H9 (cell line): ENCODE data around the gene RHBDF1. TPM values are rescaled to one million over a fixed set of nuclear protein-coding genes. Genes with fewer than 3 reads are reported as not detected.
"Not testable (repeated sequence)": the region's sequence is repeated elsewhere in the genome, so short reads cannot be mapped to it uniquely, and the experiment has no call there.

Source experiments
- DNase-seq: peaks from one replicate; pipeline ENCODE4 v3.0.0-alpha.2; 2017
- H2AFZ ChIP-seq: one replicate; pipeline ENCODE4 v1.6.1; 2013; ENCODE audit warnings: mild to moderate bottlenecking, low read length, control low read depth, moderate library complexity
- H2AK5ac ChIP-seq: 2 replicates; pipeline ENCODE4 v1.6.1; 2013; ENCODE audit warnings: low read length, control low read depth, mixed read lengths; ENCODE audit not compliant: insufficient read length
- H2BK120ac ChIP-seq: one replicate; pipeline ENCODE4 v1.6.1; 2013; ENCODE audit warnings: low read depth, mild to moderate bottlenecking, low read length, control low read depth, inconsistent platforms; ENCODE audit not compliant: poor library complexity, severe bottlenecking
- H2BK12ac ChIP-seq: 2 replicates; pipeline ENCODE4 v1.6.1; 2013; ENCODE audit warnings: low read length, control low read depth, mixed read lengths, low read depth; ENCODE audit not compliant: insufficient read length
- H2BK15ac ChIP-seq: 2 replicates; pipeline ENCODE4 v1.6.1; 2013; ENCODE audit warnings: low read depth, low read length, control low read depth
- H2BK20ac ChIP-seq: one replicate; pipeline ENCODE4 v1.6.1; 2013; ENCODE audit warnings: low read depth, mild to moderate bottlenecking, low read length, control low read depth, inconsistent platforms; ENCODE audit not compliant: poor library complexity, severe bottlenecking
- H2BK5ac ChIP-seq: 2 replicates; pipeline ENCODE4 v1.6.1; 2013; ENCODE audit warnings: low read length, control low read depth, mixed read lengths; ENCODE audit not compliant: insufficient read length
- H3K14ac ChIP-seq: 2 replicates; pipeline ENCODE4 v1.6.1; 2013; ENCODE audit warnings: low read length, control low read depth; ENCODE audit not compliant: insufficient read depth
- H3K18ac ChIP-seq: 2 replicates; pipeline ENCODE4 v1.6.1; 2013; ENCODE audit warnings: low read depth, mild to moderate bottlenecking, mixed read lengths, low read length, control low read depth; ENCODE audit not compliant: insufficient read length
- H3K23ac ChIP-seq: 2 replicates; pipeline ENCODE4 v1.6.1; 2013; ENCODE audit warnings: low read length, control low read depth, mixed read lengths, low read depth; ENCODE audit not compliant: insufficient read length
- H3K23me2 ChIP-seq: 2 replicates; pipeline ENCODE4 v1.6.1; 2013; ENCODE audit warnings: low read depth, mild to moderate bottlenecking, mixed read lengths, low read length, control low read depth; ENCODE audit not compliant: insufficient read length, poor library complexity, severe bottlenecking
- H3K27ac ChIP-seq: 2 replicates; pipeline ENCODE4 v1.5.1; 2013; ENCODE audit warnings: low read length, control low read depth, mixed read lengths, low read depth; ENCODE audit not compliant: insufficient read length
- H3K27me3 ChIP-seq: 2 replicates; pipeline ENCODE4 v1.6.1; 2013; ENCODE audit warnings: low read length, control low read depth, inconsistent platforms; ENCODE audit not compliant: insufficient read depth
- H3K4ac ChIP-seq: 2 replicates; pipeline ENCODE4 v1.6.1; 2013; ENCODE audit warnings: low read depth, mild to moderate bottlenecking, control low read depth, inconsistent platforms, low read length, moderate library complexity
- H3K4me1 ChIP-seq: 2 replicates; pipeline ENCODE4 v1.6.1; 2013; ENCODE audit warnings: low read length, control low read depth, inconsistent platforms; ENCODE audit not compliant: insufficient read depth
- H3K4me2 ChIP-seq: 2 replicates; pipeline ENCODE4 v1.6.1; 2013; ENCODE audit warnings: low read length, control low read depth, mixed read lengths; ENCODE audit not compliant: insufficient read length, insufficient read depth
- H3K56ac ChIP-seq: 2 replicates; pipeline ENCODE4 v1.6.1; 2013; ENCODE audit warnings: low read depth, mild to moderate bottlenecking, mixed read lengths, low read length, control low read depth; ENCODE audit not compliant: insufficient read length
- H3K79me1 ChIP-seq: 2 replicates; pipeline ENCODE4 v1.6.1; 2013; ENCODE audit warnings: low read depth, mild to moderate bottlenecking, moderate library complexity, low read length, control low read depth, inconsistent platforms; ENCODE audit not compliant: insufficient read depth, poor library complexity, severe bottlenecking
- H3K79me2 ChIP-seq: 2 replicates; pipeline ENCODE4 v1.6.1; 2013; ENCODE audit warnings: low read length, control low read depth, inconsistent platforms; ENCODE audit not compliant: insufficient read depth
- H3K9ac ChIP-seq: 2 replicates; pipeline ENCODE4 v1.6.1; 2013; ENCODE audit warnings: low read length, control low read depth, mixed read lengths; ENCODE audit not compliant: insufficient read length; ENCODE audit errors: extremely low read depth
- H3K9me3 ChIP-seq: one replicate; pipeline ENCODE4 v1.6.1; 2013; ENCODE audit warnings: low read depth, low read length, inconsistent platforms; ENCODE audit not compliant: control insufficient read depth
- H3T11ph ChIP-seq: one replicate; pipeline ENCODE4 v1.6.1; 2013; ENCODE audit warnings: mild to moderate bottlenecking, low read length, control low read depth, inconsistent platforms
- H4K20me1 ChIP-seq: one replicate; pipeline ENCODE4 v1.6.1; 2013; ENCODE audit not compliant: control insufficient read depth, insufficient read length, insufficient read depth
- H4K5ac ChIP-seq: 2 replicates; pipeline ENCODE4 v1.6.1; 2013; ENCODE audit warnings: low read depth, mild to moderate bottlenecking, mixed read lengths, low read length, control low read depth; ENCODE audit not compliant: insufficient read length
- H4K8ac ChIP-seq: replicated peaks from 2 replicates; pipeline ENCODE4 v1.6.1; 2013; ENCODE audit warnings: low read length, control low read depth, mixed read lengths, low read depth; ENCODE audit not compliant: insufficient read length
- H4K91ac ChIP-seq: 2 replicates; pipeline ENCODE4 v1.6.1; 2013; ENCODE audit warnings: low read depth, mild to moderate bottlenecking, moderate library complexity, mixed read lengths, low read length, control low read depth; ENCODE audit not compliant: insufficient read length
- H3K27ac Mint-ChIP-seq, 3 experiments: 2 replicates in 2 of 3; 3 replicates in 1 of 3; pipeline ENCODE4 v1.8.0; 2020 to 2021; ENCODE audit warnings: mixed read lengths in 3 of 3, mild to moderate bottlenecking in 1 of 3, moderate library complexity in 1 of 3
- H3K27me3 Mint-ChIP-seq: 2 replicates; pipeline ENCODE4 v1.8.0; 2021; ENCODE audit warnings: low read depth, mild to moderate bottlenecking, moderate library complexity, mixed read lengths
- H3K36me3 Mint-ChIP-seq, 3 experiments: 2 replicates in 2 of 3; 3 replicates in 1 of 3; pipeline ENCODE4 v1.8.0; 2020 to 2021; ENCODE audit warnings: low read depth in 3 of 3, mixed read lengths in 3 of 3; ENCODE audit not compliant: insufficient read depth in 1 of 3
- H3K4me1 Mint-ChIP-seq, 2 experiments: 2 replicates each; pipeline ENCODE4 v1.8.0; 2020; ENCODE audit warnings: mixed read lengths in 2 of 2
- H3K4me3 Mint-ChIP-seq, 2 experiments: 2 replicates in 1 of 2; 3 replicates in 1 of 2; pipeline ENCODE4 v1.8.0; 2020 to 2021; ENCODE audit warnings: mild to moderate bottlenecking in 2 of 2, mixed read lengths in 2 of 2, moderate library complexity in 1 of 2
- H3K9me3 Mint-ChIP-seq, 2 experiments: 2 replicates in 1 of 2; 3 replicates in 1 of 2; pipeline ENCODE4 v1.8.0; 2020; ENCODE audit warnings: mild to moderate bottlenecking in 2 of 2, mixed read lengths in 2 of 2, moderate library complexity in 1 of 2
- WGBS: extraction: QIAGEN DNeasy Blood & Tissue Kit; methylation state at CpG from one replicate; pipeline ENCODE4 v1.1.7; 2013; ENCODE audit warnings: missing lambda C conversion rate, low lambda C conversion rate, mixed read lengths; ENCODE audit not compliant: insufficient read length; ENCODE audit errors: extremely low coverage; 5-methylcytosine and 5-hydroxymethylcytosine counted together
- total RNA-seq: library from RNA; stranded (reverse); gene quantifications from 2 replicates; pipeline ENCODE4 v1.2.1, GENCODE V29; 2021

RHBDF1 gene
- total RNA-seq, 1 experiment from 2014 or later, result 34.6 TPM

DNA sequence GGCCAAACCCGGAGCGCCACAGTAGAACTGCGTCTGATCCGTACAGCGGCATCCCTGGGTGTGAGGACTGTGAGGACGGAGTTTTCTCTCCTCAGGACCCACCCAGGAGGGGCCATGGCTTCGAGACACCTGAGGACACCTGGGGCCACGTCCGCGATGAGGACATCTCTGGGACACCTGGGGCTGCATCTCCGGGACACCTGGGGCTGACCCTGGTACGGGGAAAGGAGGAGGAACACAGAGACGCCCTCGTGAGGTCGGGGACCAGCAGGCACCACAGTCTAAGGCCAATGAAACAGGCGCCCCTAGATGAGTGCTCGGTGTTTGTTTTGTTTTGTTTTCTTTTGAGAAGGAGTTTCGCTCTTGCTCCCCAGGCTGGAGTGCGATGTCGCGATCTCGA, 48.3 kb downstream of the RHBDF1 start:
- H2AK5ac ChIP-seq, H3K18ac ChIP-seq, H3K9ac ChIP-seq, H3K9me3 ChIP-seq, H3K56ac ChIP-seq, H2BK120ac ChIP-seq, H4K8ac ChIP-seq, H3K23ac ChIP-seq, H3T11ph ChIP-seq, H3K4me2 ChIP-seq, H3K27me3 Mint-ChIP-seq, H3K27ac ChIP-seq, H3K4me1 Mint-ChIP-seq, H3K4me1 ChIP-seq, H2BK20ac ChIP-seq, DNase-seq, H3K4ac ChIP-seq, H3K79me2 ChIP-seq, H4K5ac ChIP-seq, H3K27ac Mint-ChIP-seq, H2AFZ ChIP-seq, H3K23me2 ChIP-seq, H3K9me3 Mint-ChIP-seq, H2BK12ac ChIP-seq, H3K27me3 ChIP-seq, H3K14ac ChIP-seq, H3K4me3 Mint-ChIP-seq, H3K79me1 ChIP-seq, H3K36me3 Mint-ChIP-seq, H4K20me1 ChIP-seq, H2BK5ac ChIP-seq, H4K91ac ChIP-seq, H2BK15ac ChIP-seq: not testable (repeated sequence)
- no CpG with 5 or more reads among the region's 22 CpGs for WGBS

DNA sequence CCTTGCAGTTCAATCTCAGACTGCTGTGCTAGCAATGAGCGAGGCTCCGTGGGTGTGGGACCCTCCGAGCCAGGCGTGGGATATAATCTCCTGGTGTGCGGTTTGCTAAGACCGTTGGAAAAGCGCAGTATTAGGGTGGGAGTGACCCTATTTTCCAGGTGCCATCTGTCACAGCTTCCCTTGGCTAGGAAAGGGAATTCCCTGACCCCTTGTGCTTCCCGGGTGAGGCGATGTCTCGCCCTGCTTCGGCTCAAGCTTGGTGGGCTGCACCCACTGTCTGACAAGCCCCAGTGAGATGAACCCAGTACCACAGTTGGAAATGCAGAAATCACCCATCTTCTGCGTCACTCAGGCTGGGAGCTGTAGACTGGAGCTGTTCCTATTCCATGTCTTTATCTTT, 51.5 kb downstream of the RHBDF1 start:
- H3K4me1 Mint-ChIP-seq, H3K27ac ChIP-seq, H3K9me3 Mint-ChIP-seq, H3K4me2 ChIP-seq, H3K18ac ChIP-seq, H4K8ac ChIP-seq, H3K79me1 ChIP-seq, H4K5ac ChIP-seq, H2AK5ac ChIP-seq, H2BK20ac ChIP-seq, H2BK15ac ChIP-seq, H3K9ac ChIP-seq, H3K4me3 Mint-ChIP-seq, H3T11ph ChIP-seq, H2AFZ ChIP-seq, H2BK120ac ChIP-seq, H3K9me3 ChIP-seq, H3K27me3 ChIP-seq, H3K79me2 ChIP-seq, H3K36me3 Mint-ChIP-seq, H3K14ac ChIP-seq, H3K4me1 ChIP-seq, H2BK5ac ChIP-seq, H3K23ac ChIP-seq, DNase-seq, H3K27me3 Mint-ChIP-seq, H4K20me1 ChIP-seq, H3K27ac Mint-ChIP-seq, H4K91ac ChIP-seq, H3K4ac ChIP-seq, H3K23me2 ChIP-seq, H2BK12ac ChIP-seq, H3K56ac ChIP-seq: not testable (repeated sequence)
- no CpG with 5 or more reads among the region's 12 CpGs for WGBS
